Lung (tissue), 13 donors: ENCODE results near the gene TTF2. TPM values are rescaled to one million over a fixed set of nuclear protein-coding genes. Genes with fewer than 3 reads are reported as not detected.
"Not testable (repeated sequence)": the region's sequence is repeated elsewhere in the genome, so short reads cannot be mapped to it uniquely, and the experiment has no call there.

Source experiments
- ATAC-seq: fragments of 200-7000 bp; cut with Tn5 transposase; one replicate; pipeline ENCODE4 v1.9.1; 2020; ENCODE audit warnings: moderate number of reproducible peaks; ENCODE audit not compliant: insufficient read depth, low FRiP score
- DNase-seq, 3 donors: peaks; one replicate each; pipeline ENCODE4 v3.0.0-alpha.2; 2013 to 2017
- H3K27ac ChIP-seq, 2 donors: one replicate each; pipeline ENCODE4 v1.5.1; 2013; ENCODE audit warnings: mild to moderate bottlenecking in 2 of 2, moderate library complexity in 2 of 2, control low read depth in 1 of 2, inconsistent platforms in 1 of 2, low read depth in 1 of 2, low read length in 1 of 2
- H3K27me3 ChIP-seq, 3 donors: one replicate each; pipeline ENCODE4 v1.5.1; 2013; ENCODE audit warnings: low read length in 2 of 3; ENCODE audit not compliant: control insufficient read depth in 3 of 3, insufficient read depth in 3 of 3
- H3K36me3 ChIP-seq, 4 donors: one replicate each; pipeline ENCODE4 v1.5.1; 2013; ENCODE audit warnings: low read length in 4 of 4, mild to moderate bottlenecking in 1 of 4, moderate library complexity in 1 of 4; ENCODE audit not compliant: control insufficient read depth in 4 of 4, insufficient read depth in 4 of 4
- H3K4me1 ChIP-seq, 5 donors: one replicate each; pipeline ENCODE4 v1.5.1; 2013; ENCODE audit warnings: low read length in 5 of 5, mild to moderate bottlenecking in 2 of 5, moderate library complexity in 1 of 5; ENCODE audit not compliant: control insufficient read depth in 5 of 5, insufficient read depth in 5 of 5
- H3K4me3 ChIP-seq: one replicate; pipeline ENCODE4 v1.5.1; 2013; ENCODE audit warnings: mild to moderate bottlenecking, control low read depth, moderate library complexity
- H3K9ac ChIP-seq, 2 donors: one replicate each; pipeline ENCODE4 v1.5.1; 2013; ENCODE audit warnings: low read length in 2 of 2, control low read depth in 1 of 2; ENCODE audit not compliant: insufficient read depth in 1 of 2
- H3K9me3 ChIP-seq, 4 donors: one replicate each; pipeline ENCODE4 v1.5.1; 2013; ENCODE audit warnings: low read length in 3 of 4, mild to moderate bottlenecking in 1 of 4, moderate library complexity in 1 of 4; ENCODE audit not compliant: control insufficient read depth in 4 of 4, insufficient read depth in 3 of 4
- WGBS, 2 donors: extraction: QIAGEN DNeasy Blood & Tissue Kit; methylation state at CpG; one replicate each; pipeline ENCODE4 v1.1.7; 2013; 5-methylcytosine and 5-hydroxymethylcytosine counted together
- polyA plus RNA-seq, 2 donors: library from polyadenylated mRNA; stranded (reverse); fragments of 200-250 nt; gene quantifications; one replicate each; pipeline ENCODE4 v1.2.1, GENCODE V29; 2013
- small RNA-seq: library from RNA; depleted of rRNA; stranded (forward); fragments of <200 nt; gene quantifications from one replicate; pipeline ENCODE3, GENCODE V24; 2014; ENCODE audit warnings: low replicate concordance
- total RNA-seq, 2 donors: library from RNA; depleted of rRNA in 1 of 2; stranded (reverse); fragments of >200 nt in 1 of 2; gene quantifications; one replicate each; pipeline ENCODE4 v1.2.1, GENCODE V29; 2014 to 2021
- TF ChIP-seq, protein P1 (sequence below): IDR thresholded peaks from 2 replicates; pipeline ENCODE4 v1.5.1; 2012; ENCODE audit warnings: mild to moderate bottlenecking; ENCODE audit errors: control extremely low read depth, extremely low read depth
- donor health status: control.
- donor health status: control.
- donor health status: Bipolar disorder and iron deficiency.
- donor health status: healthy.
- donor health status: DM: yes; HTN: yes; CAD: no.

The TTF2 gene
- total and polyA plus RNA-seq, 4 donors = 3.9 to 21.0 (median 11.6) TPM

DNA sequence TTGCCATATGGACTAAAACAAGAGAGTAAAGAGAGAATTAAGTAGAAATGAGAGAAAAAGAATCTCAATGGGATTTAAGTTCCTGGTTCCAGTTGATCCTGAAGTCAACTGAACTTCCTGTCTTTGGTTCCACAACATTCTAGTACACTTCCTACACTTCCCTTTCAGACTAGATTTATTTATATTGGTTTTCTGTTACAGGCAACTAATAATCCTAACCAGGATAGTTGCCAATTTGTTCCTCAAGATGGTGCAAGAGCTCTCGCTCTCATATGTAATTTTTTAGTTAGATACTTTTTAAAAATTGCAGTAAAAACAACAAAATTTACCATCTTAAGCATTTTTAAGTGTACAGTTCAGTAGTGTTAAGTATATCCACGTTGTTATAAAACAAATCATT, 90.2 kb downstream of the TTF2 start:
- 74 to 75% methylated on average over 2 of the region's 2 CpGs for WGBS, 2 donors
- no peak overlapping the region for H3K27ac ChIP-seq
- no peak overlapping the region for H3K9ac ChIP-seq
- H3K36me3 ChIP-seq = no peaks in the 10 kb centered on the region
- H3K4me1 ChIP-seq = no peaks in the 10 kb centered on the region
- no peaks in the 10 kb centered on the region for H3K27me3 ChIP-seq
- H3K9me3 ChIP-seq = no peaks in the 10 kb centered on the region
- DNase-seq (no peak), ATAC-seq (no peak)
- H3K4me3 ChIP-seq = no peak overlapping the region
- TF ChIP-seq, protein P1, sequence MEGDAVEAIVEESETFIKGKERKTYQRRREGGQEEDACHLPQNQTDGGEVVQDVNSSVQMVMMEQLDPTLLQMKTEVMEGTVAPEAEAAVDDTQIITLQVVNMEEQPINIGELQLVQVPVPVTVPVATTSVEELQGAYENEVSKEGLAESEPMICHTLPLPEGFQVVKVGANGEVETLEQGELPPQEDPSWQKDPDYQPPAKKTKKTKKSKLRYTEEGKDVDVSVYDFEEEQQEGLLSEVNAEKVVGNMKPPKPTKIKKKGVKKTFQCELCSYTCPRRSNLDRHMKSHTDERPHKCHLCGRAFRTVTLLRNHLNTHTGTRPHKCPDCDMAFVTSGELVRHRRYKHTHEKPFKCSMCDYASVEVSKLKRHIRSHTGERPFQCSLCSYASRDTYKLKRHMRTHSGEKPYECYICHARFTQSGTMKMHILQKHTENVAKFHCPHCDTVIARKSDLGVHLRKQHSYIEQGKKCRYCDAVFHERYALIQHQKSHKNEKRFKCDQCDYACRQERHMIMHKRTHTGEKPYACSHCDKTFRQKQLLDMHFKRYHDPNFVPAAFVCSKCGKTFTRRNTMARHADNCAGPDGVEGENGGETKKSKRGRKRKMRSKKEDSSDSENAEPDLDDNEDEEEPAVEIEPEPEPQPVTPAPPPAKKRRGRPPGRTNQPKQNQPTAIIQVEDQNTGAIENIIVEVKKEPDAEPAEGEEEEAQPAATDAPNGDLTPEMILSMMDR = no peak

DNA sequence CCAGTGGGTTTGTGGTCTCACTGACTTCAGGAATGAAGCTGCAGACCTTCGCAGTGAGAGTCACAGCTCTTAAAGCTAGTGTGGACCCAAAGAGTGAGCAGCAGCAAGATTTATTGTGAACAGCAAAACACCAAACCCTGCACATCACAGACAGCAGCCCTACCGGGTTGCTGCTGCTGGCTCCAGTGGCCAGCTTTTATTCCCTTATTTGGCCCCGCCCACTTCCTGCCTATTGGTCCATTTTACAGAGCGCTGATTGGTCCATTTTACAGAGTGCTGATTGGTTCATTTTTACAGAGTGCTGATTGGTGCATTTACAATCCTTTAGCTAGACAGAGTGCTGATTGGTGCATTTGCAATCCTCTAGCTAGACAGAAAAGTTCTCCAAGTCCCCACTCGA, 91.2 kb downstream of the TTF2 start:
- H3K36me3 ChIP-seq, H3K4me3 ChIP-seq, H3K9me3 ChIP-seq, H3K4me1 ChIP-seq, H3K27ac ChIP-seq, ATAC-seq, H3K9ac ChIP-seq, H3K27me3 ChIP-seq, DNase-seq: not testable (repeated sequence)
- 90 to 96% methylated on average over 5 of the region's 5 CpGs for WGBS, 2 donors

Small RNAs within 50 kb of the gene (small RNA-seq; reads per million reads assigned to genes)
- 1.5 reads per million, percentile 88 among the genes with 10 or more reads in this experiment for gene MIR942

Other genes starting within 250 kb of the TTF2 start
- gene PTGFRN, start 150.4 kb upstream of the TTF2 start, total RNA-seq = 10 to 100 TPM; 29.2 to 51.7 TPM
- gene PTGFRN, start 150.4 kb upstream of the TTF2 start, polyA plus RNA-seq = 10 to 100 TPM in 1 of 2 donors, 1 to 10 TPM in 1; 8.0 to 20.6 TPM
- 1 to 10 TPM; 2.2 to 6.7 TPM for gene CD101, start 58.6 kb upstream of the TTF2 start, total RNA-seq
- gene CD101, start 58.6 kb upstream of the TTF2 start, polyA plus RNA-seq = 10 to 100 TPM in 1 of 2 donors, 1 to 10 TPM in 1; 2.0 to 17.8 TPM
- gene TRIM45, start 61.4 kb downstream of the TTF2 start, total RNA-seq = 1 to 10 TPM; 3.1 to 6.0 TPM
- 1 to 10 TPM in 1 of 2 donors, under 1 TPM in 1; 0.41 to 2.8 TPM for gene TRIM45, start 61.4 kb downstream of the TTF2 start, polyA plus RNA-seq
- 1 to 10 TPM; 3.0 to 3.9 TPM for gene VTCN1, start 150.6 kb downstream of the TTF2 start, total RNA-seq
- under 1 TPM; 0.45 to 0.84 TPM for gene VTCN1, start 150.6 kb downstream of the TTF2 start, polyA plus RNA-seq